Suprapubic skin (tissue), 3 donors: ENCODE results near the gene MAGEH1.

Experiments used
- CTCF ChIP-seq, 2 donors: fragments of 200-600 bp in 1 of 2; fragments of 450-650 bp in 1 of 2; sonication (generic) in 1 of 2; IDR thresholded peaks; one replicate each; pipeline ENCODE4 v1.5.1; 2016 to 2019; ENCODE audit warnings: antibody characterized with exemption in 2 of 2, mild to moderate bottlenecking in 1 of 2, moderate library complexity in 1 of 2
- EP300 ChIP-seq: sonication (generic); formaldehyde crosslinking; IDR thresholded peaks from one replicate; pipeline ENCODE4 v1.6.1; 2017; ENCODE audit warnings: antibody characterized with exemption

GRCh38 chrX:55490121-55490520, 38.2 kb downstream of the MAGEH1 start:
- TF ChIP-seq CTCF (IDR thresholded peaks at IDR 0.05), result no peak
- TF ChIP-seq EP300, result no peak
